Ascending aorta (tissue), 1 donor: ENCODE results near the gene FLACC1. TPM values are rescaled to one million over a fixed set of nuclear protein-coding genes. Genes with fewer than 3 reads are reported as not detected.

Experiments
- total RNA-seq: library from RNA; depleted of rRNA; stranded (reverse); fragments of >200 nt; gene quantifications from one replicate; pipeline ENCODE4 v1.1.0, GENCODE V29; 2016

Gene FLACC1
- total RNA-seq, 1 donor from 2014 or later: 0.32 TPM

Other genes starting within 250 kb of the FLACC1 start
- 112 TPM for gene CFLAR, start 241.2 kb downstream of the FLACC1 start, total RNA-seq
- 7.8 TPM for gene CASP10, start 174.2 kb downstream of the FLACC1 start, total RNA-seq
- 15.2 TPM for gene CASP8, start 96.8 kb downstream of the FLACC1 start, total RNA-seq
- gene TRAK2, start 94.1 kb upstream of the FLACC1 start, total RNA-seq: 40.3 TPM
- gene STRADB, start 94.4 kb upstream of the FLACC1 start, total RNA-seq: 22.8 TPM